Tibial nerve (tissue), 4 donors: ENCODE results near the gene DNAAF3. TPM values are rescaled to one million over a fixed set of nuclear protein-coding genes. Genes with fewer than 3 reads are reported as not detected.

Experiments
- DNase-seq, 2 donors: peaks; one replicate each; pipeline ENCODE4 v3.0.0-alpha.2; 2019; ENCODE audit warnings: low spot score in 2 of 2
- H3K27ac ChIP-seq, 4 donors: fragments of 200-600 bp; sonication (generic) in 3 of 4; one replicate each; pipeline ENCODE4 v1.5.1; 2017 to 2019; ENCODE audit warnings: mild to moderate bottlenecking in 1 of 4
- H3K27me3 ChIP-seq, 2 donors: fragments of 200-600 bp; sonication (generic) in 1 of 2; one replicate each; pipeline versions ENCODE4 v1.5.1 to v1.6.0; 2017 to 2019
- H3K36me3 ChIP-seq, 3 donors: fragments of 200-600 bp; sonication (generic); one replicate each; pipeline ENCODE4 v1.5.1; 2018 to 2019
- H3K4me1 ChIP-seq, 4 donors: fragments of 200-600 bp; sonication (generic) in 3 of 4; one replicate each; pipeline ENCODE4 v1.5.1; 2017 to 2019
- H3K4me3 ChIP-seq, 4 donors: fragments of 200-600 bp; sonication (generic) in 3 of 4; one replicate each; pipeline ENCODE4 v1.5.1; 2017 to 2019; ENCODE audit warnings: mild to moderate bottlenecking in 1 of 4, moderate library complexity in 1 of 4
- H3K9me3 ChIP-seq, 4 donors: fragments of 200-600 bp; sonication (generic) in 3 of 4; one replicate each; pipeline ENCODE4 v1.5.1; 2017 to 2019
- CTCF ChIP-seq, 5 experiments: fragments of 200-600 bp in 3 of 5; fragments of 450-650 bp in 2 of 5; sonication (generic) in 3 of 5; IDR thresholded peaks; one replicate each; pipeline ENCODE4 v1.5.1; 2016 to 2019; ENCODE audit warnings: antibody characterized with exemption in 5 of 5, mild to moderate bottlenecking in 3 of 5, moderate library complexity in 2 of 5
- EP300 ChIP-seq, 2 donors: sonication (generic); formaldehyde crosslinking; IDR thresholded peaks; one replicate each; pipeline ENCODE4 v1.6.1; 2017; ENCODE audit warnings: antibody characterized with exemption in 2 of 2, mild to moderate bottlenecking in 1 of 2
- POLR2A ChIP-seq, 2 donors: fragments of 450-650 bp; IDR thresholded peaks; one replicate each; pipeline ENCODE4 v1.6.1; 2017; ENCODE audit warnings: antibody characterized with exemption in 2 of 2, mild to moderate bottlenecking in 2 of 2, moderate library complexity in 2 of 2
- WGBS, 2 donors: methylation state at CpG; one replicate each; pipeline ENCODE4 v1.1.5; 2018; 5-methylcytosine and 5-hydroxymethylcytosine counted together
- total RNA-seq, 4 donors: library from RNA; depleted of rRNA; stranded (reverse); fragments of >200 nt; gene quantifications; one replicate each; pipeline ENCODE4 v1.1.0, GENCODE V29; 2016

Gene DNAAF3
- total RNA-seq, 4 donors from 2014 or later, result 1.2 to 2.7 TPM; not detected in 2

GRCh38 chr19:55197528-55197927, 31.1 kb upstream of the DNAAF3 start:
- no peak for DNase-seq
- H3K4me3 ChIP-seq, result no peak overlapping the region
- no peaks in the 10 kb centered on the region for H3K9me3 ChIP-seq
- H3K4me1 ChIP-seq, result no peaks in the 10 kb centered on the region
- H3K27ac ChIP-seq, result no peak overlapping the region
- WGBS, 2 donors, result 57 to 67% methylated on average over 4 of the region's 4 CpGs
- peaks cover 0 to 5% of the 10 kb centered on the region in 2 donors for H3K27me3 ChIP-seq
- TF ChIP-seq EP300 (IDR thresholded peaks at IDR 0.05) (no peak), POLR2A (IDR thresholded peaks at IDR 0.05) (no peak), CTCF (IDR thresholded peaks at IDR 0.05) (no peak)
- H3K36me3 ChIP-seq, result no peaks in the 10 kb centered on the region

- H3K27me3 ChIP-seq, result peaks cover 0 to 5% of the 10 kb centered on the region in 2 donors
- 89 to 90% methylated on average over 9 to 10 of the region's 10 CpGs for WGBS, 2 donors
- no peak overlapping the region for H3K4me3 ChIP-seq
- H3K27ac ChIP-seq, result no peak overlapping the region
- H3K36me3 ChIP-seq, result no peaks in the 10 kb centered on the region
- TF ChIP-seq POLR2A (IDR thresholded peaks at IDR 0.05) (no peak), EP300 (IDR thresholded peaks at IDR 0.05) (no peak), CTCF (IDR thresholded peaks at IDR 0.05) (no peak)
- no peaks in the 10 kb centered on the region for H3K9me3 ChIP-seq
- no peaks in the 10 kb centered on the region for H3K4me1 ChIP-seq
- no peak for DNase-seq
These were observed 30.4 kb upstream of the DNAAF3 start for GRCh38 chr19:55196803-55197202.

GRCh38 chr19:55193481-55193880, 27.1 kb upstream of the DNAAF3 start:
- no peak for TF ChIP-seq EP300 (IDR thresholded peaks at IDR 0.05)
- TF ChIP-seq POLR2A (IDR thresholded peaks at IDR 0.05), result no peak
- TF ChIP-seq CTCF (IDR thresholded peaks at IDR 0.05), result no peak
- Histone ChIP-seq H3K4me1 (no peaks in the 10 kb centered on the region), H3K4me3 (no peak overlapping the region), H3K27me3 (peaks cover 0 to 5% of the 10 kb centered on the region in 2 donors), H3K27ac (no peak overlapping the region), H3K9me3 (no peaks in the 10 kb centered on the region), H3K36me3 (no peaks in the 10 kb centered on the region)
- WGBS, 2 donors, result 69 to 79% methylated on average over 12 of the region's 12 CpGs
- no peak for DNase-seq

- H3K4me3 ChIP-seq, result no peak overlapping the region
- no peaks in the 10 kb centered on the region for H3K36me3 ChIP-seq
- 50 to 59% methylated on average over 15 of the region's 15 CpGs for WGBS, 2 donors
- peaks cover 0 to 5% of the 10 kb centered on the region in 2 donors for H3K27me3 ChIP-seq
- H3K4me1 ChIP-seq, result no peaks in the 10 kb centered on the region
- TF ChIP-seq POLR2A (IDR thresholded peaks at IDR 0.05) (no peak), CTCF (IDR thresholded peaks at IDR 0.05) (no peak), EP300 (IDR thresholded peaks at IDR 0.05) (peak in 1 of 2 donors; percentile 13)
- DNase-seq, result no peak
- H3K27ac ChIP-seq, result peak overlapping the region in 1 of 4 donors; percentile 13
- no peaks in the 10 kb centered on the region for H3K9me3 ChIP-seq
These were observed 23.0 kb upstream of the DNAAF3 start for GRCh38 chr19:55189403-55189835.

- Histone ChIP-seq H3K27me3 (peaks cover 0 to 5% of the 10 kb centered on the region in 2 donors), H3K36me3 (no peaks in the 10 kb centered on the region)
- no peak for TF ChIP-seq CTCF (IDR thresholded peaks at IDR 0.05)
- TF ChIP-seq EP300 (IDR thresholded peaks at IDR 0.05), result no peak
- no peak for TF ChIP-seq POLR2A (IDR thresholded peaks at IDR 0.05)
These were observed 22.2 kb upstream of the DNAAF3 start for GRCh38 chr19:55188625-55189024.

More at GRCh38 chr19:55188625-55189024, 22.2 kb upstream of the DNAAF3 start:
- H3K9me3 ChIP-seq, result no peaks in the 10 kb centered on the region
- DNase-seq, result no peak
- no peak overlapping the region for H3K4me3 ChIP-seq
- H3K27ac ChIP-seq, result no peak overlapping the region
- WGBS, 2 donors, result 53 to 63% methylated on average over 8 of the region's 8 CpGs
- no peaks in the 10 kb centered on the region for H3K4me1 ChIP-seq
